A673 (cell line): Measurements from ENCODE around the gene TMEM266. TPM values are rescaled to one million over a fixed set of nuclear protein-coding genes. Genes with fewer than 3 reads are reported as not detected.

Experiments used
- BruUV-seq: library from RNA; stranded (reverse); fragments of 400-500 nt; replicated peaks from 2 replicates; lab custom pipeline; 2021; lab: Mats Ljungman, UMichigan
- CTCF ChIA-PET: fragments of 300-600 bp; sonication (Branson Sonifier 250); formaldehyde crosslinking; loops from one replicate; lab custom pipeline; 2022; ENCODE audit warnings: antibody characterized with exemption; lab: Charles Lee
- POLR2A ChIA-PET: fragments of 300-600 bp; sonication (Branson Sonifier 250); formaldehyde crosslinking; loops from one replicate; lab custom pipeline; 2022; ENCODE audit warnings: antibody characterized with exemption; ENCODE audit not compliant: low non-redundant PET; lab: Charles Lee
- DNase-seq: peaks from one replicate; pipeline ENCODE4 v3.0.0-alpha.2; 2015; ENCODE audit warnings: low spot score
- H3K27ac ChIP-seq: fragments of 200-600 bp; sonication (generic); 2 replicates; pipeline ENCODE4 v1.5.1; 2016; ENCODE audit warnings: mixed run types, low read depth, mild to moderate bottlenecking, mixed read lengths, antibody characterized with exemption, low read length; ENCODE audit not compliant: poor library complexity, severe bottlenecking
- H3K27me3 ChIP-seq: fragments of 200-600 bp; sonication (generic); replicated peaks from 2 replicates; pipeline ENCODE4 v1.6.1; 2017; ENCODE audit warnings: mixed run types, low read depth, mild to moderate bottlenecking, mixed read lengths, antibody characterized with exemption, low read length; ENCODE audit not compliant: insufficient read depth, poor library complexity
- H3K36me3 ChIP-seq: fragments of 200-600 bp; sonication (generic); 2 replicates; pipeline ENCODE4 v1.6.1; 2016; ENCODE audit warnings: mixed run types, mild to moderate bottlenecking, mixed read lengths, antibody characterized with exemption, low read length; ENCODE audit not compliant: insufficient read depth, poor library complexity, severe bottlenecking
- H3K4me1 ChIP-seq: fragments of 200-600 bp; sonication (generic); 2 replicates; pipeline ENCODE4 v1.6.1; 2017; ENCODE audit warnings: mixed run types, mild to moderate bottlenecking, mixed read lengths, antibody characterized with exemption, low read length; ENCODE audit not compliant: insufficient read depth, poor library complexity, severe bottlenecking
- H3K4me3 ChIP-seq: fragments of 200-600 bp; sonication (generic); 2 replicates; pipeline ENCODE4 v1.5.1; 2016; ENCODE audit warnings: low read depth, mixed run types, mild to moderate bottlenecking, mixed read lengths, low read length; ENCODE audit not compliant: poor library complexity, severe bottlenecking
- H3K9me3 ChIP-seq: fragments of 200-600 bp; sonication (generic); 2 replicates; pipeline ENCODE4 v1.6.1; 2016; ENCODE audit warnings: mixed run types, low read depth, mild to moderate bottlenecking, mixed read lengths, antibody characterized with exemption, low read length; ENCODE audit not compliant: poor library complexity, severe bottlenecking
- EZH2 ChIP-seq: fragments of 200-600 bp; sonication (generic); IDR thresholded peaks from 2 replicates; pipeline ENCODE4 v1.6.1; 2017; ENCODE audit warnings: borderline replicate concordance, low read depth, mild to moderate bottlenecking, mixed read lengths, antibody characterized with exemption, low read length; ENCODE audit not compliant: poor library complexity, severe bottlenecking
- intact Hi-C: fragments of 100-400 bp; cut with micrococcal nuclease; formaldehyde crosslinking; loops from one replicate; pipeline ENCODE4 v1.10.0; 2022; ENCODE audit not compliant: unreplicated experiment
- total RNA-seq: library from RNA; stranded (reverse); gene quantifications from 2 replicates; pipeline ENCODE4 v1.2.3, GENCODE V29; 2021
- TF ChIP-seq, protein P1 (sequence below): fragments of 300-800, 200-600 bp; sonication (generic); conservative IDR thresholded peaks from 2 replicates; pipeline ENCODE4 v1.5.1; 2017; ENCODE audit warnings: low read depth, mild to moderate bottlenecking, antibody characterized with exemption, low read length, moderate library complexity, mixed read lengths

The TMEM266 gene
- total RNA-seq, 1 experiment from 2014 or later = not detected

DNA sequence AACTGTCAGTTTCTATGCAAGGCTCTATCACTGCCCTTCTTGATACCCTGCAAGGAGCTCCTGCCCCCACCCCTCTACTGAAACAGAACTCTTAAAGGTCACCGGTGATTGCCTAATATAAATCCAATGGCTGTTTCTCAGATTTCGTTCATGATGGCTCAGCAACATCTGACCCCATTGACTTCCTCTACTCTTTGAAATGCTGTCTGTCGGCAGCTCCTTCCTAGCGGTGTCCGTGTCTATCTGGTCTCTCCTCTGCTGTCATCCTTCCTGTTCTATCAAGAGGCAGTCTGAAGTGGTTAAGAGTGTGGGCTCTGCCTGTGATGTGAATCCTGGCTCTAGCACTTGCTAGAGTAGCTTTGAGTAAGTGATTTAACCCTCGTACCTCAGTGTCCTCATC is 5.5 kb downstream of the TMEM266 start:
- POLR2A ChIA-PET = no interaction called here

DNA sequence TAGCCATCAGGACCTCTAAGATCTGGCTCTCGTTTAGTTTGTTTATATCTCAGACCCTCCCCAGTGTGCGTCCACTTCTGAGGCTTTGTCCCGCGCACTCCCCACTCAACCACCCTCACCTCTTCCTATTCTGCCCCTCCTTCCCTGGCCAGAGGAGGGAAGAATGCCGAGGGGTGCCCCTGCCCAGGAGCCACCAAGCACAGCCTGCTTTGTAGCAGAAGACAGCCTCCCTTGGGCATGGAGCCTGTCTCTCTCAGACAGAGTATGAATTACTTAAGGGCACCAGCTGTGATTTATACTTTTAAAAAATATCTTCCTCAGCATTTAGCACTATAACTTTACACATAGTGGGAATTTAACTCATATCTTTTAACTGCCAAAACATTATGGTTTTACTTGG is 6.0 kb downstream of the TMEM266 start:
- intact Hi-C loops = no loop called here
- TF ChIP-seq, protein P1, sequence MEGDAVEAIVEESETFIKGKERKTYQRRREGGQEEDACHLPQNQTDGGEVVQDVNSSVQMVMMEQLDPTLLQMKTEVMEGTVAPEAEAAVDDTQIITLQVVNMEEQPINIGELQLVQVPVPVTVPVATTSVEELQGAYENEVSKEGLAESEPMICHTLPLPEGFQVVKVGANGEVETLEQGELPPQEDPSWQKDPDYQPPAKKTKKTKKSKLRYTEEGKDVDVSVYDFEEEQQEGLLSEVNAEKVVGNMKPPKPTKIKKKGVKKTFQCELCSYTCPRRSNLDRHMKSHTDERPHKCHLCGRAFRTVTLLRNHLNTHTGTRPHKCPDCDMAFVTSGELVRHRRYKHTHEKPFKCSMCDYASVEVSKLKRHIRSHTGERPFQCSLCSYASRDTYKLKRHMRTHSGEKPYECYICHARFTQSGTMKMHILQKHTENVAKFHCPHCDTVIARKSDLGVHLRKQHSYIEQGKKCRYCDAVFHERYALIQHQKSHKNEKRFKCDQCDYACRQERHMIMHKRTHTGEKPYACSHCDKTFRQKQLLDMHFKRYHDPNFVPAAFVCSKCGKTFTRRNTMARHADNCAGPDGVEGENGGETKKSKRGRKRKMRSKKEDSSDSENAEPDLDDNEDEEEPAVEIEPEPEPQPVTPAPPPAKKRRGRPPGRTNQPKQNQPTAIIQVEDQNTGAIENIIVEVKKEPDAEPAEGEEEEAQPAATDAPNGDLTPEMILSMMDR = no peak
- no peak for TF ChIP-seq EZH2
- H3K4me3 ChIP-seq = no peak overlapping the region
- no peak for DNase-seq
- H3K9me3 ChIP-seq = no peaks in the 10 kb centered on the region
- H3K4me1 ChIP-seq = no peaks in the 10 kb centered on the region
- H3K27ac ChIP-seq = no peak overlapping the region
- ChIA-PET POLR2A (no interaction called here), CTCF (no interaction called here)
- no TSS peak for BruUV-seq
- no peaks in the 10 kb centered on the region for H3K36me3 ChIP-seq
- H3K27me3 ChIP-seq = peaks cover 39% of the 10 kb centered on the region

More for the DNA sequence above, 5.5 kb downstream of the TMEM266 start:
- no peaks in the 10 kb centered on the region for H3K4me1 ChIP-seq
- no peak overlapping the region for H3K27ac ChIP-seq
- H3K36me3 ChIP-seq = no peaks in the 10 kb centered on the region
- TF ChIP-seq, protein P1 = no peak
- no peak for TF ChIP-seq EZH2
- no peak for DNase-seq
- CTCF ChIA-PET = no interaction called here
- H3K4me3 ChIP-seq = no peak overlapping the region
- no peaks in the 10 kb centered on the region for H3K9me3 ChIP-seq
- BruUV-seq = no TSS peak
- peaks cover 44% of the 10 kb centered on the region for H3K27me3 ChIP-seq
- intact Hi-C loops = no loop called here

DNA sequence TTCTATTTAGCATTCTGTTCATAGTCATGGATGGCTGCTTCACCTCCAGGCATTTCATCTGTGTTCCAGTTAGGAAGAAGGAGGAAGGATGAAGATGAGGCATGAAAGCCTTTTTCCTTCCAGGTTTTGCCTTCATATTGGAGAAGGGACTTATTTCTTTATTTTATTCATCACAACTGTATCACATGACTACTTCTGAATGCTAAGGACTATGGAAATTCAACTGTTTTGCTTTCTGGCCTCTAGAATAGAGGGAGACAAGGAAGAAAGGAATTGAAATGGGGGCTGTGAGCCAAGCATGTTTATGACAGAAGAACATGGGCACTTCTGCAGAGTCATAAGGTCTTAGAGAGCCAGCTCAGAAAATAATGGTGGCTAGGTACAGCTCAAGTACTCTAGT is 10.4 kb downstream of the TMEM266 start:
- CTCF ChIA-PET = no interaction called here
- Histone ChIP-seq H3K36me3 (no peaks in the 10 kb centered on the region), H3K9me3 (no peaks in the 10 kb centered on the region), H3K4me1 (no peaks in the 10 kb centered on the region), H3K4me3 (no peak overlapping the region), H3K27ac (no peak overlapping the region), H3K27me3 (no peaks in the 10 kb centered on the region)
- no TSS peak for BruUV-seq
- DNase-seq = no peak
- intact Hi-C loops = no loop called here
- POLR2A ChIA-PET = no interaction called here
- TF ChIP-seq, protein P1 = no peak
- TF ChIP-seq EZH2 = no peak
